CD1c-positive myeloid dendritic cell (primary cell): Measurements from ENCODE around the gene PTPN23.
"Not testable (repeated sequence)": the region's sequence is repeated elsewhere in the genome, so short reads cannot be mapped to it uniquely, and the experiment has no call there.

Experiments used
- DNase-seq: peaks from one replicate; pipeline ENCODE4 v3.0.0-alpha.2; 2016; ENCODE audit errors: extremely low spot score

Gene PTPN23

DNA sequence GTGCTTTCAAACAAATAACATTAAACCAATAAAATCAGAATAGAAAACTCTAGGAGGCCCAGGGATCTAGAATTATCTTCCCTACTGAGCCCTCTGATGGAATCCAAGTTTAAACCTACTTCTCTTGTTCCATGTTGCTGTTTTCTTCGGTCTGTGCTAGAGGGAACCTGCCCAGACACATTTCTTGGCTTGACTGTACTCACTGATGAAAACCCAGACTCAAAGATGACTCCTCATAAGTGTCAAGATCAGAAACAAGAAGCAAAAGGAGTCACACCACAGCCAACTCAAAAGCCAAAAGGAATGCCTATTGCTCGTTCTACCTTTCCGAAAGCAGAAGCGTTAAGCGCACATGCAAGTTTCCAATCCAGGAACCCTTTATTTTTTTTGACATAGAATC lies 63.3 kb downstream of the PTPN23 start:
- no peak for DNase-seq

DNA sequence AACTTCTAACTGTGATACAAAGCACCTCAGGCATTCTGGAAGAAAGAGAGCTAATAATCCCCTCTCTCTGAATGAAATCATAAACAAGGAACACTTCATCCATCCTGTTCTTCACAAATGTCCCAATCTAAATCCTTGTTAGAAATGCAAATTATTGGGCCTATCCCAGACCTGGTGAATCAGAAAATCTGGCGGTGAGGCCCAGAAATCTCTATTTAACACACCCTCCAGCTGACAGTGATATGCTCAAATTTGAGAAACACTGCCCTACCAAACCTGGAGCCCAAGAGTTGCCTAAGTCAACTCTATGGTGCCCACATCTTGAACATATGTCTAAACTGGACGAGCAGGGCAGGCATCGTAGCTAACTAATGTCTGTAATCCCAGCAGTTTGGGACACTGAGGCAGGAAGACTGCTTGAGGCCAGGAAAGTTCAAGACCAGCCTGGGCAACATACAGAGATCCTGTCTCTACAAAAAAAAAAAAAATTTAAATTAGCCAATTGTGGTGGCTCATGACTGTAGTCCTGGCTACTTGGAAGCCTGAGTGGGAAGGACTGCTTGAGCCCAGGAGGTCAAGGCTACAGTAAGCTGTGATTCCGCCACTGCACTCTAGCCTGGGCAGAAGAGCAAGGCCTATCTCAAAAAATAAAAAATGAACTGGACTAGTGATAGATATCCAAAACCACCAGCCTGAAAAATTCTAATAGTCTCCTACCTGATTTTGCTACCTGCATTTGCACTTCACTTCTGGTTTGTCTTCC lies 71.8 kb downstream of the PTPN23 start:
- no peak for DNase-seq

- DNase-seq, result peak; percentile 15
Observed at GRCh38 chr3:47455806-47456452, 75.1 kb downstream of the PTPN23 start.

DNA sequence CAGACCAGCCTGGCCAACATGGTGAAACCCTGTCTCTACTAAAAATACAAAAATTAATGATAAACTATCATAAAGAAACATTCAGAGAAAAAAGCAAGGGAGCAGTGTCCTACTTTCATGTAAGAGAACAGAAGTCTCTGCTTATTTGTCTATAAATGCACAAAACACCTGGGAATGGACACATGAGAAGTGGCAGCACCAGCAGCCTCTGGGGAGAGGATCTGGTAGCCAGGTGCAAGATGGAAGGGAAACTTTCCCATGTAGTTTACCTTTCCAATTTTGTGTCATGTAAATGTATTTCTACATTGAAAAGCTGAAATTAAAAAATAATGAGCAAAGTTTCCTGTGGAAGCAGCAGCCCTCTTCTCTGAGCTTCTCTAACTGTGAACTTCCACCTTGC lies 76.2 kb downstream of the PTPN23 start:
- DNase-seq, result no peak

DNA sequence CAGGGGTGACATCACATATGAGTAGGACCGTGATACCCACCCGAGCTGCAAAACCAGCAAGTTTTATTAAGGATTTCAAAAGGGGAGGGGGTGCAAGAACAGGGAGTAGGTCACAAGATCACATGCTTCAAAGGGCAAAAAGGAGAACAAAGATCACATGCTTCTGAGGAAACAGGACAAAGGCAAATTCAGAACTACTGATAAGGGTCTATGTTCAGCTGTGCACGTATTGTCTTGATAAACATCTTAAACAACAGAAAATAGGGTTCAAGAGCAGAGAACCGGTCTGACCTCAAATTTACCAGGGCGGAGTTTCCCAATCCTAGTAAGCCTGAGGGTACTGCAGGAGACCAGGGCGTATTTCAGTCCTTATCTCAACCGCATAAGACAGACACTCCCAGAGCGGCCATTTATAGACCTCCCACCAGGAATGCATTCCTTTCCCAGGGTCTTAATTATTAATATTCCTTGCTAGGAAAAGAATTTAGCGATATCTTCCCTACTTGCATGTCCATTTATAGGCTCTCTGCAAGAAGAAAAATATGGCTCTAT lies 78.8 kb downstream of the PTPN23 start:
- DNase-seq, result not testable (repeated sequence)
